ENCODE results near the gene SLC10A4. TPM values are rescaled to one million over a fixed set of nuclear protein-coding genes. Genes with fewer than 3 reads are reported as not detected.

The SLC10A4 gene
- total and polyA plus RNA-seq, 7 donors: 0.73 to 3.0 (median 2.5) TPM; not detected in 2

DNA sequence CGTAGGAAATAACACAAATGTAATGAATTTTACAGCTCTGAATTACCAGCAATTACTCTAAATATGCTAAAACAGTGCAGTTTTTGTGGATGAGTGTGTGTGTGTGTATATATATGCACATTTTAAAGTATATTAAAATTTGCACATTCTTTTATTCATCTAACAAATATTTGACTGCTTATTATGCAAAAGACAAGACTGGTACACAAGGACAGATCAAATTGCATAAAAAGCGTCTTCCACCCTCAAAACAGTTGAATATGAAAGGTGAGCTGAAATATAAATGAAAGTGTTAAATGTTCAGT, 20.8 kb downstream of the SLC10A4 start:
- no peak for DNase-seq
- WGBS, 2 donors: 59 to 84% methylated on average over 2 of the region's 2 CpGs
- Histone ChIP-seq H3K36me3 (peaks cover 2 to 78% (median 14%) of the 10 kb centered on the region in 4 donors), H3K9me3 (no peaks in the 10 kb centered on the region), H3K4me1 (peaks cover 0 to 13% (median 0%) of the 10 kb centered on the region in 4 donors), H3K4me3 (no peak overlapping the region), H3K27me3 (no peaks in the 10 kb centered on the region), H3K27ac (no peak overlapping the region)
- intact Hi-C loops (cut with DNase I): no loop called here
- TF ChIP-seq EP300 (IDR thresholded peaks at IDR 0.05): no peak
- TF ChIP-seq POLR2A (IDR thresholded peaks at IDR 0.05): no peak
- TF ChIP-seq, protein P1, sequence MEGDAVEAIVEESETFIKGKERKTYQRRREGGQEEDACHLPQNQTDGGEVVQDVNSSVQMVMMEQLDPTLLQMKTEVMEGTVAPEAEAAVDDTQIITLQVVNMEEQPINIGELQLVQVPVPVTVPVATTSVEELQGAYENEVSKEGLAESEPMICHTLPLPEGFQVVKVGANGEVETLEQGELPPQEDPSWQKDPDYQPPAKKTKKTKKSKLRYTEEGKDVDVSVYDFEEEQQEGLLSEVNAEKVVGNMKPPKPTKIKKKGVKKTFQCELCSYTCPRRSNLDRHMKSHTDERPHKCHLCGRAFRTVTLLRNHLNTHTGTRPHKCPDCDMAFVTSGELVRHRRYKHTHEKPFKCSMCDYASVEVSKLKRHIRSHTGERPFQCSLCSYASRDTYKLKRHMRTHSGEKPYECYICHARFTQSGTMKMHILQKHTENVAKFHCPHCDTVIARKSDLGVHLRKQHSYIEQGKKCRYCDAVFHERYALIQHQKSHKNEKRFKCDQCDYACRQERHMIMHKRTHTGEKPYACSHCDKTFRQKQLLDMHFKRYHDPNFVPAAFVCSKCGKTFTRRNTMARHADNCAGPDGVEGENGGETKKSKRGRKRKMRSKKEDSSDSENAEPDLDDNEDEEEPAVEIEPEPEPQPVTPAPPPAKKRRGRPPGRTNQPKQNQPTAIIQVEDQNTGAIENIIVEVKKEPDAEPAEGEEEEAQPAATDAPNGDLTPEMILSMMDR (IDR thresholded peaks at IDR 0.05): no peak
- no peak for TF ChIP-seq POLR2AphosphoS5 (IDR thresholded peaks at IDR 0.05)

DNA sequence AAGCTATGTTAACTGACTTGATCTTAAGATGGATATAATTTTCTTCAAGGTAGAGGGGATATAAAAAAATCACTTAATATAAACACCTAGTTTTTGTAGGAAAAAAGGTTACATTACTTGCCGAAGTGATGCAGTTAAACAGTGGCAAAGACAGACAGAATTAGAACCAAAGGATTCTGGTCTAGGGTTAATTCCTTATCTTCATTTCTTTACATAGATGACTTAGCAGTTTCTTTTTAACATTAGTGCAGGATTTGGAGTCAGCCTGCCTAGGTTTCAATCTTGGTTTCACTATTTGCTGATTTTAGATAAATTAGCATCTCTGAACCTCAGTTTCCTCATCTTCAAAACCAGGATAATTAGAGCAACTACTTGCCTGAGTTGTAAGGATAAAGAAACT, 21.2 kb downstream of the SLC10A4 start:
- Histone ChIP-seq H3K27me3 (no peaks in the 10 kb centered on the region), H3K36me3 (peaks cover 0 to 78% (median 13%) of the 10 kb centered on the region in 4 donors), H3K4me1 (peaks cover 0 to 13% (median 0%) of the 10 kb centered on the region in 4 donors), H3K4me3 (no peak overlapping the region), H3K27ac (no peak overlapping the region), H3K9me3 (no peaks in the 10 kb centered on the region)
- no peak for TF ChIP-seq POLR2AphosphoS5 (IDR thresholded peaks at IDR 0.05)
- no peak for TF ChIP-seq EP300 (IDR thresholded peaks at IDR 0.05)
- TF ChIP-seq, protein P1 (IDR thresholded peaks at IDR 0.05): no peak
- TF ChIP-seq POLR2A (IDR thresholded peaks at IDR 0.05): no peak
- no peak for DNase-seq
- 36 to 63% methylated on average over 1 of the region's 1 CpG for WGBS, 2 donors
- intact Hi-C loops (cut with DNase I): no loop called here

DNA sequence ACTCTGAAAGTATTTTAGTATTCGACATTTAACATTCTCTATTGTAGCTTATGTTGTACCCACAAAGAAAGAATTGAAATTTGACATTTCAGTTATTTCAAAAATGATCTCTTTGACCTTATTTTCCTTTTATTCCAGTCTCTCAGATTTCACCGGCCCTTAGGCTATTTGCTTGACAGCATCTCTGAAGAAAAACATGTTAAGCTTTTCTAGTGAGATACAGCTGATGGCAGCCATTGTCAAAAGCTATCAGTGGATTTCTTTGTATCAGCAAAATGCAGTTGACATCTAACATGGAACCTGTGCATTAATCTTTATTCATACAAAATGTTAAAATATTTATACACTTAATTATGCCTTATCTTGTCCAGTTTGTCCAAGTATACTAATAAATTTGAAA, 23.6 kb downstream of the SLC10A4 start:
- Histone ChIP-seq H3K9me3 (no peaks in the 10 kb centered on the region), H3K4me1 (peaks cover 0 to 13% (median 0%) of the 10 kb centered on the region in 4 donors), H3K4me3 (no peak overlapping the region), H3K27me3 (no peaks in the 10 kb centered on the region), H3K27ac (no peak overlapping the region), H3K36me3 (peaks cover 3 to 80% (median 16%) of the 10 kb centered on the region in 4 donors)
- 94% methylated on average over 2 of the region's 2 CpGs for WGBS, 2 donors
- no peak for TF ChIP-seq EP300 (IDR thresholded peaks at IDR 0.05)
- TF ChIP-seq, protein P1 (IDR thresholded peaks at IDR 0.05): no peak
- no peak for TF ChIP-seq POLR2A (IDR thresholded peaks at IDR 0.05)
- intact Hi-C loops (cut with DNase I): no loop called here
- DNase-seq: no peak

DNA sequence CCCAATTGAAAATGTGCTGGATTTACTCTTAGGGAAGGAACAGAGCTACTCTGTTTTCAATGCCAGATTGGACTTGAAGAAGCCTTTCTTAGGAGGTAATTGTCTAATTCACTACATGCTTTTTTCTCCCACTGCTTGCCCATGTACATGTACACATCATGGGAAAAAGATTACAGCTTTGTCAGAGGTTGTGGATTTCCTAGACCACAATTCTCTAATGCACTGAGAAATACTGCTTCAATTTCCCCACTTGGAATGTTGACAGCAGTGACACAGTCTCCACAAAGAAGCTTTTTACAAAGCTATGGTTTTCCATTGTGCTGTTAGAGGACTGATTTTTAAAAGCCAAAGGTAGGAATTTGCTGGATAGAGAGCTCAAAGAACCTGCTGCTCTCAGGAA, 26.4 kb downstream of the SLC10A4 start:
- Histone ChIP-seq H3K27ac (no peak overlapping the region), H3K9me3 (no peaks in the 10 kb centered on the region), H3K4me3 (no peak overlapping the region), H3K36me3 (peaks cover 10 to 94% (median 31%) of the 10 kb centered on the region in 4 donors), H3K27me3 (no peaks in the 10 kb centered on the region), H3K4me1 (no peaks in the 10 kb centered on the region)
- intact Hi-C loops (cut with DNase I): no loop called here
- TF ChIP-seq, protein P1 (IDR thresholded peaks at IDR 0.05): no peak
- TF ChIP-seq EP300 (IDR thresholded peaks at IDR 0.05): no peak
- TF ChIP-seq POLR2A (IDR thresholded peaks at IDR 0.05): no peak
- no peak for TF ChIP-seq POLR2AphosphoS5 (IDR thresholded peaks at IDR 0.05)
- no peak for DNase-seq

DNA sequence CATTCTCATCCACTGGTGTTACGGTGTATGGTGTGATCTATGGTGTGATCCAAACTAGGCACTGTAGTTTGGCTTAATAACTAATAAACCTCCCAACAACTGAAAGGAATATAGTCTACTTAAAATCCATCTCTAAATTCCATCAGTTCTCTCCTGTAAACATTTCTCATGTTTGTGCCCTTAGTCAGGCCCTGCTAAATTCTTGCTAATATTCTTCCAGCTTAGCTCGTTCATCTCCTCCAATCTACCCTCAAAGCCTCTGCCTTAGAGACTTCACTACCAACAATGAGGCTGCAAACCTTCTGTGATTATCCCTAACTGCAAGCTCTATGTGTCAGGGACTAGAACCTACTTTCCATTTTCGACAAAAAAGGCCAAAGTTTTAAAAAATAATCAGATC, 35.0 kb downstream of the SLC10A4 start:
- peaks cover 11 to 86% (median 26%) of the 10 kb centered on the region in 4 donors for H3K36me3 ChIP-seq
- H3K27me3 ChIP-seq: no peaks in the 10 kb centered on the region
- intact Hi-C loops (cut with DNase I): no loop called here
- H3K4me3 ChIP-seq: no peak overlapping the region
- DNase-seq: no peak
- H3K27ac ChIP-seq: no peak overlapping the region
- WGBS, 2 donors: 88 to 94% methylated on average over 3 of the region's 3 CpGs
- H3K9me3 ChIP-seq: no peaks in the 10 kb centered on the region
- no peak for TF ChIP-seq EP300 (IDR thresholded peaks at IDR 0.05)
- TF ChIP-seq, protein P1 (IDR thresholded peaks at IDR 0.05): no peak
- TF ChIP-seq POLR2AphosphoS5 (IDR thresholded peaks at IDR 0.05): no peak
- TF ChIP-seq POLR2A (IDR thresholded peaks at IDR 0.05): no peak
- H3K4me1 ChIP-seq: no peaks in the 10 kb centered on the region
